ENCODE data around the gene DOCK1. TPM values are rescaled to one million over a fixed set of nuclear protein-coding genes. Genes with fewer than 3 reads are reported as not detected.

The DOCK1 gene
- total RNA-seq, 2 donors from 2014 or later = 46.4 to 49.0 TPM

- no peak overlapping the region for H3K27ac ChIP-seq
- H3K4me1 ChIP-seq = no peaks in the 10 kb centered on the region
- no peak overlapping the region for H3K4me3 ChIP-seq
- H3K9ac ChIP-seq (ENCODE audit: low read depth in 2 of 2, low read length in 2 of 2) = no peak overlapping the region
- H3K9me3 ChIP-seq = no peaks in the 10 kb centered on the region
- intact Hi-C loops (cut with DNase I) = no loop called here
- DNase-seq = no peak
- H3K36me3 ChIP-seq = no peaks in the 10 kb centered on the region
- TF ChIP-seq CTCF (IDR thresholded peaks at IDR 0.05) = no peak
- no peaks in the 10 kb centered on the region for H3K27me3 ChIP-seq
Measured at GRCh38 chr10:127331696-127332095, 426.5 kb downstream of the DOCK1 start.

GRCh38 chr10:127332631-127333030, 427.4 kb downstream of the DOCK1 start:
- intact Hi-C loops (cut with DNase I) = no loop called here
- no peak for TF ChIP-seq CTCF (IDR thresholded peaks at IDR 0.05)
- H3K36me3 ChIP-seq = no peaks in the 10 kb centered on the region
- no peak overlapping the region for H3K4me3 ChIP-seq
- no peak for DNase-seq
- no peaks in the 10 kb centered on the region for H3K27me3 ChIP-seq
- no peaks in the 10 kb centered on the region for H3K4me1 ChIP-seq
- no peaks in the 10 kb centered on the region for H3K9me3 ChIP-seq
- no peak overlapping the region for H3K27ac ChIP-seq
- no peak overlapping the region for H3K9ac ChIP-seq (ENCODE audit: low read depth in 2 of 2, low read length in 2 of 2)

- DNase-seq = no peak
- Histone ChIP-seq H3K27me3 (no peaks in the 10 kb centered on the region), H3K9ac (ENCODE audit: low read depth in 2 of 2, low read length in 2 of 2) (no peak overlapping the region), H3K9me3 (no peaks in the 10 kb centered on the region), H3K4me1 (no peaks in the 10 kb centered on the region), H3K4me3 (no peak overlapping the region), H3K27ac (no peak overlapping the region), H3K36me3 (no peaks in the 10 kb centered on the region)
- TF ChIP-seq CTCF (IDR thresholded peaks at IDR 0.05) = no peak
- intact Hi-C loops (cut with DNase I) = no loop called here
Measured at GRCh38 chr10:127337801-127338200, 432.6 kb downstream of the DOCK1 start.

GRCh38 chr10:127338399-127339110, 433.3 kb downstream of the DOCK1 start:
- Histone ChIP-seq H3K9me3 (no peaks in the 10 kb centered on the region), H3K27ac (no peak overlapping the region), H3K4me3 (no peak overlapping the region), H3K27me3 (no peaks in the 10 kb centered on the region), H3K36me3 (no peaks in the 10 kb centered on the region), H3K9ac (ENCODE audit: low read depth in 2 of 2, low read length in 2 of 2) (no peak overlapping the region), H3K4me1 (no peaks in the 10 kb centered on the region)
- DNase-seq = no peak
- TF ChIP-seq CTCF (IDR thresholded peaks at IDR 0.05) = no peak
- intact Hi-C loops (cut with DNase I) = no loop called here

- no peak for TF ChIP-seq CTCF (IDR thresholded peaks at IDR 0.05)
- H3K4me1 ChIP-seq = no peaks in the 10 kb centered on the region
- H3K9me3 ChIP-seq = no peaks in the 10 kb centered on the region
- intact Hi-C loops (cut with DNase I) = no loop called here
- no peaks in the 10 kb centered on the region for H3K36me3 ChIP-seq
- H3K27ac ChIP-seq = no peak overlapping the region
- H3K27me3 ChIP-seq = no peaks in the 10 kb centered on the region
- no peak for DNase-seq
- no peak overlapping the region for H3K4me3 ChIP-seq
- no peak overlapping the region for H3K9ac ChIP-seq (ENCODE audit: low read depth in 2 of 2, low read length in 2 of 2)
Measured at GRCh38 chr10:127343821-127344220, 438.6 kb downstream of the DOCK1 start.

All from colonic mucosa (tissue), 4 donors.